ENCODE data around the gene DPP7. TPM values are rescaled to one million over a fixed set of nuclear protein-coding genes. Genes with fewer than 3 reads are reported as not detected.

Gene DPP7
- total RNA-seq, 4 donors from 2014 or later: 91.8 to 132 (median 119) TPM

- DNase-seq (ENCODE audit: low spot score) (no peak), ATAC-seq (ENCODE audit: low FRiP score) (no peak)
- TF ChIP-seq CTCF (IDR thresholded peaks at IDR 0.05): no peak
Observed at GRCh38 chr9:137140151-137141012, 25.8 kb upstream of the DPP7 start.

DNA sequence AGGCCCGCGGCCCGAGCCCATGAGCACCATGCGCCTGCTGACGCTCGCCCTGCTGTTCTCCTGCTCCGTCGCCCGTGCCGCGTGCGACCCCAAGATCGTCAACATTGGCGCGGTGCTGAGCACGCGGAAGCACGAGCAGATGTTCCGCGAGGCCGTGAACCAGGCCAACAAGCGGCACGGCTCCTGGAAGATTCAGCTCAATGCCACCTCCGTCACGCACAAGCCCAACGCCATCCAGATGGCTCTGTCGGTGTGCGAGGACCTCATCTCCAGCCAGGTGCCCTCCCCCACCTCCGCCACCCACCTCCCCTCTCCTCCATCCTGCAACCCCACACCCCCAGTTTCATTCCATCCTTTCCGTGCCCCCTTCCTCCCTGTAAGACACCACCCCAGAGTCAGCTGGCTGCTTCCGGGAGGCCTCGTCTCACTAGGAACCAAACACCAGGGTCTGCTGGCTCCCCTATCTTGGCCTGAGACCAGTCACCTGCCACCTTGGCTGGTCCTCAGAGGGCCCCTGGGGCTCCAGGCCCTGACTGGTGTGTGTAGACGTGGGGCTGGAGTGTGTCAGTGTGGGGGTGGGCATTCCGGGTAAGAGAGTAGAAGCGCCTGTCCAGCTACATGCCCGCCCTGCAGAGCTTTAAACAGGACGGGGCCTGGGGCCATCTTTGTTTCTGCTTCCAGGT is 25.1 kb upstream of the DPP7 start:
- ATAC-seq (ENCODE audit: low FRiP score) (no peak), DNase-seq (ENCODE audit: low spot score) (no peak)
- no peak for TF ChIP-seq CTCF (IDR thresholded peaks at IDR 0.05)

DNA sequence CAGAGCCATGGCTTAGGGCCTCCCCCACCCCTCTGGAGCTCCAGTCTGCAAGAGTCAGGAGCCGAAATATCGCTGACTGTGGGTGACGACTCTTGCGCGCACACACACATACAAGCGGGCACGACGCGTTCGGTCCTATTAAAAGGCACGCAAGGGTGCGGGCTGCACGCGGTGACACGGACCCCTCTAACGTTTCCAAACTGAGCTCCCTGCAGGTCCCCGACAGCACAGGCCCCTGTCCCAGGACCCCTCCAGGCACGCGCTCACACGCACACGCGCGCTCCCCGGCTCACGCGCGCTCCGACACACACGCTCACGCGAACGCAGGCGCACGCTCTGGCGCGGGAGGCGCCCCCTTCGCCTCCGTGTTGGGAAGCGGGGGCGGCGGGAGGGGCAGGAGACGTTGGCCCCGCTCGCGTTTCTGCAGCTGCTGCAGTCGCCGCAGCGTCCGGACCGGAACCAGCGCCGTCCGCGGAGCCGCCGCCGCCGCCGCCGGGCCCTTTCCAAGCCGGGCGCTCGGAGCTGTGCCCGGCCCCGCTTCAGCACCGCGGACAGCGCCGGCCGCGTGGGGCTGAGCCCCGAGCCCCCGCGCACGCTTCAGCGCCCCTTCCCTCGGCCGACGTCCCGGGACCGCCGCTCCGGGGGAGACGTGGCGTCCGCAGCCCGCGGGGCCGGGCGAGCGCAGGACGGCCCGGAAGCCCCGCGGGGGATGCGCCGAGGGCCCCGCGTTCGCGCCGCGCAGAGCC is 24.4 kb upstream of the DPP7 start, which contains the start of gene GRIN1:
Gene GRIN1, plus strand, starts transcription at position 433 of the 746 bp plus-strand sequence. CDS start 333 bp downstream, outside the sequence.
- no peak for TF ChIP-seq CTCF (IDR thresholded peaks at IDR 0.05)
- peak; percentile 51 for ATAC-seq (ENCODE audit: low FRiP score)

DNA sequence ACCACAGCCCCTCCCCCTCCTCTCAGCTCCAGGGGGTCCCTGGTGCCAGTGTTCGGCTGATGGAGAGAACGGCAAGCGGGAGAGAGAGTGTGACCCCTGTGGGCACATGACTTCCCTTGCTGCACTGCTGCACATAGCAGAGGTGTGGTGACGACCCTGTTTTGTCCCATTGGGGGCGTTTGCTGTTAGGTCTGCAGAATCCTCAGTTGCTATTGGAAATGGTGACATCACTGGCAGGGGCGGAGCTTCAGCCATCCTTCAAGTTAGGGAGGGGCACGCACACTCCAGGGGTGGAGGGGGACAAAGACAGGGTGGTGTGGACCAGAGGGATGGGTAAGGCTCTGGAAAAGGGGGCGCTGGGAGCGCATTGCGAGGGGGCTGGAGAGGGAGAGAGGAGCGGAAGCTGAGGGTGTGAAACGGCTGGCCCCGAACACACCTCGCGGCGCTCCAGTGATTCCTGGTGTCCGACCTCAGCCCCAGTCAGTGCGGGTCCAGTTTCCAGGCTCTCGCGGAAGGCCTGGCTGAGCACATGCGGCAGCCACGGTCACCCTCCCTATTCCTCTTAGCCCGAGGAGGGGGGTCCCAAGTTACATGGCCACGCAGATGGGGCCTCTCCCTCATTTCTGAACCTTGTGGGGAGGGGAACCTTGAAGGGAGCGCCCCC is 23.7 kb upstream of the DPP7 start:
- ATAC-seq (ENCODE audit: low FRiP score): no peak
- no peak for TF ChIP-seq CTCF (IDR thresholded peaks at IDR 0.05)

More for the DNA sequence above, 24.4 kb upstream of the DPP7 start, which contains the start of gene GRIN1:
- no peak for DNase-seq (ENCODE audit: low spot score)

GRCh38 chr9:137136881-137137607 is 22.5 kb upstream of the DPP7 start:
- DNase-seq (ENCODE audit: low spot score): no peak
- ATAC-seq (ENCODE audit: low FRiP score): no peak
- TF ChIP-seq CTCF (IDR thresholded peaks at IDR 0.05): no peak

More for the DNA sequence above, 23.7 kb upstream of the DPP7 start:
- no peak for DNase-seq (ENCODE audit: low spot score)
